HG02938 (cell line): ENCODE data around the gene FHIT.
"Not testable (repeated sequence)": the region's sequence is repeated elsewhere in the genome, so short reads cannot be mapped to it uniquely, and the experiment has no call there.

Experiments used
- ATAC-seq: cut with Tn5 transposase; IDR thresholded peaks from one replicate; pipeline ENCODE4 v1.9.1; 2021; ENCODE audit warnings: mild to moderate bottlenecking, moderate library complexity; ENCODE audit not compliant: unreplicated experiment

The FHIT gene

DNA sequence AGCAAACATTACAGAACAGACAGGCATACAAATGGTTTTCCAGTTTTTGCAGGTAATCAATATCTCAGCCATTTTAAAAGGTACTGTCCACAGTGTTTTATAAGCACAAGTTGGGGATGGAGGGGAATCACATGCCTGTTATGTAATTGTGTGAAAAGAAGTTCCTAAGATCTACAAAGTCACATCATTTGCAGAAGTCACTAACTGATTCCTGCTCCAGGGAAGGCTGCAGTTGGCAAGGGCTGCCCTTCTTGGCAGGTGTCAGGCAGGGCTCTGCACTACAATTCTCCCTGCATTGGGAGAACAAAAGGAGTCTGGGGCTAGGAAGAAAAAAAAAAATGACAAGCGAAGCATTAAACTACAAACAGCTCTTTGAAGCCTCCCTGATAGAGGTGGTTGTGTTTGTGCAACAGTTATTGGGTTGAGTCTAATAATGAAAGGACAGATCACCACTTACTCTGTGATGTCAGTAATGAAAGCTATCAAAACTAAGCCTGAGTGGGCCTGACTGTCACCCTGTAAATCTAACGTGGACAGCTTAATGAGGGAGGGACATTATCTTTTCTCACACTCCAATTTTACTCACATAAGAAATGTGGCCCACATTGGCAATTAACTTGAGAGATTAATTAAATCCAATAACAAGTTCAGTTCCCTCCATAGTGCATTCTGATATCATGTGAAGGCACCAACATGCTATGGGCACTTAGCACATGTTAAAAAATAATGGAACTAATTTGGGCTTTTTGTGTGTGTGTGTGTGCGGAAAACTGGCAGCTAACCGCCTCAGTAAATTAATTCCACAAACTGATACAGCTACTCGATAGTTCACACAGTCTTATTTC is 242.9 kb downstream of the FHIT start:
- ATAC-seq: no peak

DNA sequence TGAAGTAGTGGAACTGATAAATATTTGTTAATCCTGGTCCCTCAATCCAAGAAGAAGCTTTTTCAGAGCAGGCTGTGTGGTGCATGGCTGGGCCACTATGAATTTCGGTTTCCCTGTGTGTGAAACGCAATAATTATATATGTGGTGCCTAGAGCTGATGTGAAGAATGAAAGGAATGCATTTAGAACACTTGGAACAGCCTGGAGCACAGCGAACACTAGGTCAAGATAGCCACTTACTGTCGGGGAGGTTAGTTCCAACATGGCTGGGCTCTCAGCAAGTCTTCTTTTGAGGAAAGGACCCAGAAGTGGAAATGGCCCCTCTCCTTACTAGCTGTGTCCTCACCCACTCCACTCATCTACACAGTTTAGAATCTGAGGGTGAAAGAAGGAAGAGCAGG is 245.7 kb downstream of the FHIT start:
- ATAC-seq: no peak

- ATAC-seq: no peak
These were observed 252.4 kb downstream of the FHIT start for GRCh38 chr3:60998858-60999257.

DNA sequence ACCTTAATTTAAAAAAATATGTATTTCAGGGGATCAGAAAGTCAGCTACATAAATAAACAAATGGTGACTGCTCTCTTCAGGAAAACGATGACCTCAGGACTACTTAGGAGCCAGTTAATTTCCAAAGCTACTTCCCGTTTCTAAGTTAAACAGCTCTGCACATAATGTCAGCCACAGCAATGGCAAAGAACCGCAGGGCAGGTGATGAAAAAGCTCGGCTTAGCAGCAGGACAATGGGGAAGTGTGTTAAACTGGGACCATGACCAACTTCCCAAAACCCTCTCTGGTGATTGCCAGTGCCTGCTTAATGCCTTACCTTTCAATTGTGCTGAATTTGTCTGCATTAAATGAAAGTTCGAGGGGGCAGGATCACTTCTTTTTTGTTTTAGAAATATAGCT is 258.9 kb downstream of the FHIT start:
- no peak for ATAC-seq

- ATAC-seq: no peak
These were observed 260.9 kb downstream of the FHIT start for GRCh38 chr3:60990442-60990730.

DNA sequence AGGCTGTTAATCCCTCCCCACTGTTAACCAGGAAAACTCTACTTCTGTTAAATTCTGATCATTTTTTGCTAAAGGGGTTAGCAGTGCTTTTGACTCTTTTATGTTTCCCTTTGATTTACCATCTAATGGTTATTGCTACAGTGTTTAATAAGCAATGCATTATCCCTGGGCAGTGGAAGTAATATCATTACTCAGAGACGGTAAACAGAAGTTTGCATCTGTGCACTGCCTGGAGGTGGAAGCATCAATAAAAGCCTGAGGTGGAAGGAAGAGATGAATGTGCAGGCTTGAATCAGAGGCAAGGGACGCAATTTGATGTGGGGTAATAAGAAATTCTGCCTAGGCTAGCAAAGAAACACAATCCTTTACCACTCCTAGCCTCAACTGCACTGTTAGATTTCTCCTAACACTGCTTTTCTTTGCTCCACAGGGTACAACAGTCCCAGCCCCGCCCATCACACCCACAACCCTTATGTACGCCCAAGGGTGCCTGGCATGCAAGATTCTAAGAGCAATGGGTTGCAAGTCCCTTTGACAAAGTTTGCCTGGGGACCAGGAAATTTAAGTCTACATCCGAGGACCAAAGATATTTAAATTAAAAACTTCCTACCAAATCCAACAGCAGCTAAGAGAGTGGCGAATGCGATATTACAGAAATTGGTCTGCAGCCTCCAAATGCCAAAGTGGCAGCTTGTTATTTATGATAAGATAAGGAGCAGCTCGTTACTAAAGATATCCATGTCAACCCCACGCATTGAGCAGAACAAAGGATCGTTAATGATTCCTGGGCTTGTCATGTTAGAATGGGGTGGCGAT is 261.4 kb downstream of the FHIT start:
- no peak for ATAC-seq

DNA sequence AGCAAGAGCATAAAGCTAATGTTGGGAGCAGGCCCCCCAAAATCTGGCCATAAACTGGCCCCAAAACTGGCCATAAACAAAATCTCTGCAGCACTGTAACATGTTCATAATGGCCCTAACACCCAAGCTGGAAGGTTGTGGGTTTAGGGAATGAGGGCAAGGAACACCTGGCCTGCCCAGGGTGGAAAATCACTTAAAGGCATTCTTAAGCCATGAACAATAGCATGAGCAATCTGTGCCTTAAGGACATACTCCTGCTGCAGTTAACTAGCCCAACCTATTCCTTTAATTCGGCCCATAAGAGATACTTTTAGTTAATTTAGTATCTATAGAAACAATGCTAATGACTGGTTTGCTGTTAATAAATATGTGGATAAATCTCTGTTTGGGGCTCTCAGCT is 264.1 kb downstream of the FHIT start:
- ATAC-seq: not testable (repeated sequence)

GRCh38 chr3:60986552-60986951 is 264.7 kb downstream of the FHIT start:
- no peak for ATAC-seq

DNA sequence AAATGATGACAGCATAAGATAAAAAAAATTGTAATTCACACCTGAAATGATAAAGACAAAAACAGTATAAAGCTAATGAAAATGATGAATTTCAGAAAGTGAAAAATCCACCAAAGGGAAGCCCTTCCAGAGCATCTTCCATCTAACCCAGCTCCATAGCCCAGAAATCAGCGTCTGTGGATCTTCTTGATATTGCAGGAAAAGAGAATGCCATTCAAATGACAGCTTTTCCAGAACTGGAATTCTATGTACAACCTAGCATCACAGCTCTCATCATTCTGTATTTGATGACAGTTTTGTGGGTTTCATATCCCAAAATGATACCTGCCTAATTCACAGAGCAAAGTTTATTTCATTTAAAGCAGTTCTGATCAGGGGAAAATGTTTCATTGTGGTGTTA is 267.3 kb downstream of the FHIT start:
- ATAC-seq: no peak

- no peak for ATAC-seq
These were observed 270.9 kb downstream of the FHIT start for GRCh38 chr3:60980342-60980692.

DNA sequence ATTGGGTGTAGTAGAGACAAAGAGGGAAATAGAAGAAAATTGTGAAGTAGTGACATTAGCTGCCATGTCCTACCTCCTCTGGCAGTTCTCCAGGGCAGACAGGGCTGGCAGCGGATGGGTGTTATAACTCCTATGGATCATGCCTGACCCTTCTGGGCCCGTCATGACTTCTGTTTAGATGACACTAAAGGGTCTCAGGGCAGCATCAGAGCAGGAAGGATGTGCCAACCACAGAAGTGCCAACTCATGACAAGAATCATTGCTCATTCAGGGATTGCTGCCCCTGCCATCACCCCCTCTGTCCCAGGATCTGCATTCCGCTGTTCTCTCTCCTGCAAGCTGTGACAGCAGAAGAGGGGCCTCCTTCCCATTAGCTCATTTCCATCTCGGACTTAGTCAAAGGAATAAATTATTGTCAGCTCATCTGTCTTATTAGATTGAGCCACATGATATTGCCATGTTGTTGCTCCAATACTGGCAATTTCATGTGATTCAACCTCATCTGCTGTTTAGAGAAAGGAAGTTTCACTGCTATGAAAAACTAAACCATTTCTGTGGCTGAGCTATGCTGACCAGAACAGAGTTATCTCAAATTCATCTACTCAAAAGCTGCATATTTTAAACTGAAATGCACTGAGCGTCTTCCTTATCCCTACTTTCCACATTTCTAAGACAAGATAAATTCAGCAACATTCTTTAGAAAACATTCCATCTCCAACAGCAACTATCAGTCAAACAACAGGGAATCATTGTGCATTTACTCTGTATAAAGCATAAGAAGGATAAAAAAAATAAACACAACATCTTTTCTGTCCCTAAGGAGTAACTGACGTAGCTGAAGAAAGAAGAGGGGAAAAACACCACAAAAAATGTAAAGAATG is 271.6 kb downstream of the FHIT start:
- no peak for ATAC-seq

DNA sequence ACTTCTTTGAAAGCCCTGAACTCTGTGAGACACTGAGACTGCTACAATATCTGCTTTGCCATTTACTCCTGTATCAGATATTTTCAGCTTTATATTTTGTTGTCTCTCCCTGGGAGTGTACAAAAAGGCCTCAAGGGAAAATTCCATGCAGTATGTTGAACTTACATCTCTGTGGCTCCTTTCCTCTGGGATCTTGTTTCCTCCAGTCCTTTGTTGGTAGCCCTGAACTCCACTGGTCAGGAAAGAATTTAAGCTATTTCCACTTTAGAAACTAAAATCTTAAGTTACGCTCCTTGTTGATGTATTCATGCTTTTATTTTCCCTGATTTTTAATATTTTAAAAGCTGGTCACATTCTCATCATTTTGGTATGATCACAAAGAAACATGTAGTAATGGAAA is 277.9 kb downstream of the FHIT start:
- no peak for ATAC-seq

DNA sequence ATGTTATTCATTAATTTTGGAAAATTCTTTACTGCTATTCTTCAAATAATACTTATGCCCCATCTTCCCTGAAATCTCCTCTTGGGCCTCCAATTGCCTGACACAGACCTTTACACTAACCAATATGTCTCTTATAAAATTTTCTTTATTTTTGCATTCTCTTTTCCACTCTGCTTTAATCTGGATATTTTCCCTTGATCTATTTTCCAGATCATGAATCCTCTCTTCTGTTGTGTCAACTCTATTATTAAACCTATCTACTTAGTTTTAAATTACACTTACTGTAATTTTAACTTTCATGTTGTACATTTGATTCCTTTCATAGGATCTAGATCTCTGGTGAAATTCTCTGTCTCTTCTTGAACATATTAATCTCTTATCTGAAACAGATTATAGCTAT is 278.7 kb downstream of the FHIT start:
- no peak for ATAC-seq

DNA sequence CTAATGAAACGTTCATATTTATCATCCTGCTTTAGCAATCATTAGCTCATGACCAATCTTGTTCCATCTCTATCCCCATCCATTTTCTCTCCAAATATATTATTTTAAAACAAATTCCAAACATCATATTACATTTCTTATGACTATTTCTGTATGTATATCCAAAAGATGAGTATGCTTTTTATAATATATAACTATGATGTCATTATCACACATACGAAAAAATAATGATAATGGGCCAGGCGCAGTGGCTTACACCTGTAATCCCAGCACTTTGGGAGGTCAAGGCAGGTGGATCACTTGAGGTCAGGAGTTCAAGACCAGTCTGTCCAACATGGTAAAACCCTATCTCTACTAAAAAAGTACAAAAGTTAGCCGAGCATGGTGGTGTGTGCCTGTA is 280.4 kb downstream of the FHIT start:
- no peak for ATAC-seq

- no peak for ATAC-seq
These were observed 284.1 kb downstream of the FHIT start for GRCh38 chr3:60967141-60967540.

DNA sequence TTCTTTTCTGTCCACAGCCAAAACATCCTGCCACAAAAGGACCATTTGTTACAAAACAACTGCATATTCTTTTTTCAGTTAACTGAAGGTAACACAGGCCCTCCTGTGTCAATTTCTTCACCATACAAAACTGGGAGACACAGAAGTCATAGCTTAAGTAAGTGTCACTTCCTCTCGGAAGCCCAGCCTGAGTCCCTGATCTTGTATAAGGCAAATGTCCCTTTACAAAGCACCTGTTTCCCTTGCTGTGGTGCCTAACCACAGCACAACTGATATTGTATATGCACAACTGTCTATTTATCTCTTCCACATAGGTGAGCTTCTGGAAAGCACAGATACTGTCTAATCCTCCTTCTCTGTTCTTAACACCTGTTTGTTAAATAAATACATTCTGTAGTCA is 293.7 kb downstream of the FHIT start:
- no peak for ATAC-seq

DNA sequence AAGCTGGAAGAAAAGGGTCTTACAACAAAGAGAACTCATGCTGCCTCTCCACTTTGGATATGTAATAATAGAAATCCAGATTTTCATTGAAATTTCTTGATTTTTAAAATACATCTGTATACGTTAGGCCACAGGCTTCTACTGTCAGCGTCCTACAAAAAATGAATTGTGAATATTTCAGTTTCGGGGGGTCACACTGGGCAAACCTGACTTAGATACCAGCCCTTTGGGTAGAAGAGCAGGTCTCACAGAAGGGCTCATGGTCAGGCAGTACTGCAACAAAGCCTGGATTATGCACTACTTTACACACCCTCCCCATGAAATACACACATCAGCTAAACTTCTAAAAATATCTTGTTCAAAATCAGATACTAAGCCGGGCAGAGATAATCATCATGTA is 294.5 kb downstream of the FHIT start:
- no peak for ATAC-seq

DNA sequence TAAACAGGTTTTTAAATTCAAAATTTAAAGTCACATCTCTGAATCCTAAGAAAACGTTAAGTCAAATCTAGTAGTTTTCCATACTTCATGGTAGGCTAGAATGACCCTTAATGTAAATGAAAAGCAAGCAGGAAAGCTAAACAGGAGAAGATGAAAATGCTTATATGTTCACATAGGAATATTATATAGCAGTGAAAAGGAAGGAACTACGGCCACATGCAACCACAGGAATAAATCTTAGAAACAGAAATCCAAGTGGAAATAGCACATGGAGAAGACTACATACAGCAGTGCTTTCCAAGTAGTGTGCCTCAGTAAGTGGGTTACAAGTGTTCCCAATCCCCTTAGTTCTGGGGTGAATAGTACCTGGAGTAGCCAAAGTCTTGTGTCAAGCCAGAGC is 296.2 kb downstream of the FHIT start:
- ATAC-seq: no peak

DNA sequence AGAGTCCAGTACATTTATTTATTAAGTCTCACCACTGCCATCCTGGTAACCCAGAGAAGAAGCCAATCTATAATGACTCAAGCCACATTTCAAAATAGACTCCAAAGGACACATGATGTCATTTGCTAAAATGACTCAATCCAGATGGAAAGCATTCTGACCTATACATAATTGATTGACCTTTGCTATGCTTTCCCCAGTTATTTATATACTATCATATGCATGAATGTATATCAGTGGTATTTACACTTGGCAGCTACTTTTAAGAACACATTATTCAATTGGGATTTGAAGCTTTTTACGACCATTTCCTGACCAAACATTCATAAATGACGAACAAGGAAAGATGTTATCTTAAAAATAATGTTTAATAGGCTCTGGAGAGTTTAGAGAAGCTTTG is 297.2 kb downstream of the FHIT start:
- ATAC-seq: no peak

- ATAC-seq: no peak
These were observed 297.9 kb downstream of the FHIT start for GRCh38 chr3:60953351-60953750.

DNA sequence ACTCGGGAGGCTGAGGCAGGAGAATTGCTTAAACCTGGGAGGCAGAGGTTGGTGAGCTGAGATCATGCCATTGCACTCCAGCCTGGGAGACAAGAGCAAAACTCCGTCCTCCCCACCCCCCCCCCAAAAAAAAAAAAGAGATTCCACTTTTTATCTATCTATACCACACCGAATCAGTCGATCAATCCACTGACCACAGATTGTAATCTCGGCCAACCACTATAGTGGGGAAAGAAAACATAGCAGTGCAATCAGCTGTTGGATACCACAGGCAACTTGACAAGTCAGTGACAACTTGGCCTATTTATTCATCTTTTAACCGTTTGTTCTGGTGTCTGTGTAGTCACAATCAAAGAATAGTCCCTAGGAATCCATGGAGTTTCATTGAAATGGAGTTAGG is 299.2 kb downstream of the FHIT start:
- ATAC-seq: no peak

GRCh38 chr3:60949146-60949545 is 302.1 kb downstream of the FHIT start:
- no peak for ATAC-seq
